PC-3 (cell line): ENCODE data around the gene UGT1A10.

ENCODE experiments used
- CTCF ChIP-seq: fragments of 300-600 bp; sonication (generic); conservative IDR thresholded peaks from 2 replicates; pipeline ENCODE4 v1.5.1; 2017; ENCODE audit warnings: antibody characterized with exemption, low read depth, mild to moderate bottlenecking, low read length
- EZH2 ChIP-seq: fragments of 300-600 bp; sonication (generic); IDR thresholded peaks from one replicate; pipeline ENCODE4 v1.6.1; 2017; ENCODE audit warnings: antibody characterized with exemption, mild to moderate bottlenecking, low read length; ENCODE audit not compliant: unreplicated experiment
- EZH2phosphoT487 ChIP-seq: fragments of 300-600 bp; sonication (generic); IDR thresholded peaks from 2 replicates; pipeline ENCODE4 v1.6.1; 2018; ENCODE audit warnings: mild to moderate bottlenecking, antibody characterized with exemption, low read length, borderline replicate concordance

DNA sequence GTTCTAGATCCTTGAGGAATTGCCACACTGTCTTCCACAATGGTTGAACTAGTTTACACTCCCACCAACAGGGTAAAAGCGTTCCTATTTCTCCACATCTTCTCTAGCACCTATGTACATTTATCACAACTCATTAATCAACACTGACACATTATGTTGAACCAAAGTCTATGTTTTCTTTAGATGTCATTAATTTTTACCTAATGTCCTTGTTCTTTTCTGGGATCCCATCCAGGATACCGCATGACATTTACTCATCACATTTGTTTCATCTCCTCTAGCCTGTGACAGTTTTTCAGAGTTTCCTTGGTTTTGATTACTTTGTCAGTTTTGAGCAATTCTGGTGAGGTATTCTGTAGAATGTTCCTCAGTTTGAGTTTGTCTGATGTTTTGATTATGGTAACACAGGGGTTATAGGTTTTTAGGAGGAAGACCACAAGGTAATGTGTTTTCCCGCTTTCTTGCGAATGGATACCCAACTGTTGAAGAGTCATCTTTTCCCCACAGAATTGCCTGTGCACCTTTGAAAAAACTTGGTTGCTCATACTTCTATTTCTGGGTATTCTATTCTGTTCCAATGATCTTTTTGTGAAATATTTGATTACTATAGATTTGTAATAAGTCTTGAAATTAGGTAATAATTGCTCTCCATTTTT is 32.5 kb downstream of the UGT1A10 start:
- TF ChIP-seq CTCF (no peak), EZH2phosphoT487 (no peak), EZH2 (no peak)
